Stomach smooth muscle (tissue), 2 donors: ENCODE results near the gene RNF130.

Source experiments
- H3K27ac ChIP-seq: one replicate; pipeline ENCODE4 v1.7.0; 2013; ENCODE audit warnings: mild to moderate bottlenecking, low read length, inconsistent platforms
- H3K27me3 ChIP-seq, 2 donors: one replicate each; pipeline ENCODE4 v1.7.0; 2013; ENCODE audit warnings: low read length in 2 of 2; ENCODE audit not compliant: insufficient read depth in 2 of 2, control insufficient read depth in 1 of 2
- H3K36me3 ChIP-seq, 2 donors: one replicate each; pipeline ENCODE4 v1.7.0; 2013; ENCODE audit warnings: low read length in 2 of 2; ENCODE audit not compliant: control insufficient read depth in 2 of 2, insufficient read depth in 2 of 2
- H3K4me1 ChIP-seq: one replicate; pipeline ENCODE4 v1.7.0; 2013; ENCODE audit warnings: low read length; ENCODE audit not compliant: control insufficient read depth, insufficient read depth
- H3K4me3 ChIP-seq, 2 donors: one replicate each; pipeline ENCODE4 v1.7.0; 2013; ENCODE audit warnings: low read length in 2 of 2
- H3K9ac ChIP-seq, 2 donors: one replicate each; pipeline ENCODE4 v1.7.0; 2013; ENCODE audit warnings: low read length in 2 of 2, mild to moderate bottlenecking in 1 of 2
- H3K9me3 ChIP-seq, 2 donors: one replicate each; pipeline ENCODE4 v1.7.0; 2013; ENCODE audit warnings: low read length in 2 of 2; ENCODE audit not compliant: control insufficient read depth in 2 of 2
- donor health status: healthy.
- donor health status: Pancreatic carcinoma.

RNF130 gene

DNA sequence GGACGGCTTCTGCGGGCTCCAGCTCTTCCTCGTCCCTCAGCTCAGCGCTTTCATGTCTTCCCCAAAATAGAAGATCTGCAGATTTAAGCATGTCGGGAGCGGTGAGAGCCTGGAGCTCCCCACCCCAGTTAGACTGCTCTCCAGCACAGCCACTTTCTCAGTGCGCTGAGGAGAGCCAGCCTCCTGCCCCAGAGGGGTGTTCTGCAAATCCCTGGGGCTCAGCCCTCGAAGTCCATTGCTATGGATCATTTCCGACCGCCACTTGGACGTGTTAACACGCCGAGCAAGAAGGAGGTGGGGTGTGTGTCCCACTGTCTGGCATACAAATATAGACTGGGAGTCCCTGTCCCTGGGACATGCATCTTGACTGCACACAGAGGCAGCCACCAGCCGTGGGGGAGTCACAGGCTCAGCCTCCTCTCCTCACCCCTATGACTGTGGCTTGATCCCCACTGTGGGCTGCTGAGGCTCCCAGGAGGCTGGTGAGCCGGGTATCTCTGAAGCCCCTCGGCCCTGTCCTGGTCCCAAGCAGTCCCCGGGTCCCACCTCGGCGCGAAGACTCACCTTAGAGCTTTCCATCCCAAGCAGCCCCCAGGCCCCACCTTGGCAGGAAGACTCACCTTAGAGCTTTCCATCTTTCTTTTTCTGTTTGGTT is 30.0 kb upstream of the RNF130 start:
- peaks cover 0 to 6% of the 10 kb centered on the region in 2 donors for H3K27me3 ChIP-seq
- no peaks in the 10 kb centered on the region for H3K36me3 ChIP-seq
- H3K27ac ChIP-seq = no peak overlapping the region
- no peak overlapping the region for H3K9ac ChIP-seq
- H3K4me1 ChIP-seq = no peaks in the 10 kb centered on the region
- H3K4me3 ChIP-seq = no peak overlapping the region
- peaks cover 0 to 2% of the 10 kb centered on the region in 2 donors for H3K9me3 ChIP-seq

DNA sequence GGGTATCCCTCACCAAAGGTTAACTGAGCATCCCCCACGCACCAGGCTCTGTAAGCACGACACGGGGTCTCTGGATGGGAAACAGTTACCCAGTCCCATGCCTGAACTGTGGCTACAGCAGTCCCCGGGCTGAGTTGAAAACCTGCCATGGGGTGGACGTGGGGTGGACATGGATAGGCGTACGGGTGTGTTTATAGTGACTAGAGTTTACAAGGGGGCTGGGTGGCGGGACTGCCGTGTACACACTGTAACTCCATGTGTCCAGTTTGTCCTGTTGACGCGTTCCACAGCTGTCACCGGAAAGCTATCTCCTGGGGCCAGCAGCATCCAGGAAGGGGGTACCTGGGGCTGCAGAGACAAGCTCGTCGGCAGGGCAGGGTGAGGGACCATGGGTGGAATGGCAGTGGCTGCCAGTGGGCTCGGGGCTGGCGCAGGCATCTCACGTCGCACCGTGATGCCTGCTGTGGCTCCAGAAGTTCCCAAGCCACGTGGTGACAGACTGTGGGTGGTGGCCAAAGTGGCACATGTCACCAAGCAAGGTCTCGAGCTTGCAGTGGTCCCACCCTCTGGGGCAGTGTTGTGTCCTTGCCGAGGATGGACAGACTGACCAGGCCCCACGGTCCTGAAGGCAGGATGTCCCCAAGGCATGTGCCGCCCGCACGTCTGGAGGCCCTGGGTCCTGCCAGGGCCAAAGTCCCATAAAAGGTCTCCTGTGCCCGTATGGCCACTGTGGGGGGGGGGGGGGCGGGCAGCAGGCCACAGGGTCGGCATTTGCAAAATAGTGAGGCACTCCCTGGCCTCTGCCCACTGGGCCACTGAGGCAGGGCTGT is 29.3 kb upstream of the RNF130 start:
- no peaks in the 10 kb centered on the region for H3K4me1 ChIP-seq
- H3K9ac ChIP-seq = no peak overlapping the region
- H3K36me3 ChIP-seq = no peaks in the 10 kb centered on the region
- no peaks in the 10 kb centered on the region for H3K9me3 ChIP-seq
- peaks cover 0 to 6% of the 10 kb centered on the region in 2 donors for H3K27me3 ChIP-seq
- H3K27ac ChIP-seq = no peak overlapping the region
- no peak overlapping the region for H3K4me3 ChIP-seq

DNA sequence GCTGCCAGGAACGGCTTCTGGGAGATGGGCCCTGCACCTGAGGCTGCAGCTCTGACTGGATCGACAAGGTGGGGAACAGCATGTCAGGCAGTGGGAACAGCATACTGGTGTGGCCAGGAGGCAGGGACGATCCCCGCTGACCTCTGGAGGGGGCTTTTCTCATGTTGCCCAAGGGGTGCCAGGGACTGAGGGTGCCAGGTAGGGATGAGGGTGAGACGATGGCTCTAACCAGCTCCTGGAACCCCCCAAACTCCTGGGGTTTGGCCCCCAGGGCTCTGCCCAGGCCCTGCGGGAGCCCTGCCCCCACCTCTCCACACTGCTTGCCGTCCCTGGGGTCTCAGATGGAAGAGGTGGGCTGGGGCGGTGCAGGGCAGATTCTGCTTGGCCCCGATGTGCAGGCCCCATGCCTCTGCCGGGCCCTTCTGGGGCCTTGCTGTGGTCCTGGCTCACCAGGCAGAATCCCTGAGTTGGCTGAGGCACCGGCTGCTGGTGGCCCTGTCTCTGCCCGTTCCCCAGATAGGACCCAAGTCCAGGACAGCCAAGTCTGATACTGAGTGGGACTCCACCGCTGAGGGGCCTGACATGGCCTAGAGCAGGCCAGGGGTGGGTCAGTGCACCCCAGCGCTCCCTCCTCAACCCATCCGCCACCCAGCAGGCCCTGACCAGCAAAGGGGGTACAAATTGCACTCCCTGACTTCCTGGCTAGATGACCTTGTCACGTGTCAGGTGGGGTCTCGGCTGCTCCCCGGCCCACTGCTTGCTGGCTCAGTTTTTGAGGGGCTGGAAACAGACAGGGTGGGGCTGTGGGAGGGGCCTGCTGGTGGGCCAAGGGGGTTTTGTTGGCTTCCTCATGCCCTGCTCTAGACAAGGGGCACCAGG is 28.4 kb upstream of the RNF130 start:
- Histone ChIP-seq H3K27ac (no peak overlapping the region), H3K9me3 (no peaks in the 10 kb centered on the region), H3K27me3 (peaks cover 0 to 6% of the 10 kb centered on the region in 2 donors), H3K4me1 (no peaks in the 10 kb centered on the region), H3K9ac (no peak overlapping the region), H3K36me3 (no peaks in the 10 kb centered on the region), H3K4me3 (no peak overlapping the region)

DNA sequence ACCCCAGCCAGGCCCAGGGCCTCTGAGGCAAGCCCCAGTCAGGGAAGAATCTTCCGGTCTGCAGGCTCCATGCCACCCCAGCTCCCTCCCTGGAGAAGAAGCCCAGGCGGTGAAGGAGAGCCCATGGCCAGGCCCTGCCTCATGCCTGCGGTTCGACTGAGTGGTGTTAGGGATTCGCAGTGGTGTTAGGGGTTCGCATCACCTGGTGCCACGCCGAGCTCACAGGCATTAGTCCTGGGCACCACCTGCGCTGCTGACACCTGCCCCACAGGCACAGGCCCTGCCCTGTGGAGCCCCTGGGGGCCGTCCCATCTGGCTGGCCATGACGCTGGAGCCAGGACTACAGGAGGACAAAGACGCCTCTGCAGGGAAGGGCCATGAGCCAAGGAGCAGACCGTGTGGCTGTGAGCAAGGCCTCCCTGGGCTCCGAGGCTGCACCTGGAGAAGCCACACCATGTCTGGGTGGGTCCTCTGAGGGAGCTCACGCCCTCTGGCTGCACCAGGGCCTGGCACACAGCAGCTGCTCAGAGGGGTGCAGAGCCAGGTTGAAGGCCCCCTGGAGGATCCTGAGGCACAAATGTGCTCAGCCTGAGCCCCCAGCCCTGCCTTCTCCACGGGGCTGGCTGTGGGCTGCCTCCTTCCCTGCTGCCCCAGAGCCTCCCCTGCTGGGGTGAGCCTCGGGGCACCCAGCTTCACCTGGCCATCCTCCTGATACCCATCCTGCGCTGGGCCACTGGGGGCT is 27.6 kb upstream of the RNF130 start:
- Histone ChIP-seq H3K27ac (no peak overlapping the region), H3K27me3 (peaks cover 0 to 6% of the 10 kb centered on the region in 2 donors), H3K9me3 (no peaks in the 10 kb centered on the region), H3K4me3 (no peak overlapping the region), H3K9ac (no peak overlapping the region), H3K4me1 (no peaks in the 10 kb centered on the region), H3K36me3 (no peaks in the 10 kb centered on the region)

DNA sequence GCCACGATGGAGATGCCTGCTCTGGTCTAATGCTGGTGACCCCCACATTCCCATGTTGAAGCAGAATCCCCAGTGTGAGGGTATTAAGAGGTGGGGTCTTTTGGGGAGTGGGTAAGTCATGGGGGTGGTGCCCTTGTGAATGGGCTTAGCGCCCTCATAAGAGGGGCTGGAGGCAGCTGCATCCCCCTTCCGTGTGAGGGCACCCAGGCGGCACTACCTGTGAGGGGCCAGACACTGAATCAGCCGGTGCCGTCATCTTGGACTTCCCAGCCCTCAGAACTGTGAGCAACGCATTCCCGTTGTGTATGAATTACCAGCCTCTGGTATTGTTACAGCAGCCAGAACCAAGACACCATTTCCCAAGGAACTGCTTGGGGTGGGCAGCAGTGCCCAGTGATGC is 27.0 kb upstream of the RNF130 start:
- no peak overlapping the region for H3K9ac ChIP-seq
- no peak overlapping the region for H3K4me3 ChIP-seq
- no peaks in the 10 kb centered on the region for H3K36me3 ChIP-seq
- H3K27me3 ChIP-seq = peaks cover 0 to 6% of the 10 kb centered on the region in 2 donors
- H3K4me1 ChIP-seq = no peaks in the 10 kb centered on the region
- no peaks in the 10 kb centered on the region for H3K9me3 ChIP-seq
- H3K27ac ChIP-seq = no peak overlapping the region

DNA sequence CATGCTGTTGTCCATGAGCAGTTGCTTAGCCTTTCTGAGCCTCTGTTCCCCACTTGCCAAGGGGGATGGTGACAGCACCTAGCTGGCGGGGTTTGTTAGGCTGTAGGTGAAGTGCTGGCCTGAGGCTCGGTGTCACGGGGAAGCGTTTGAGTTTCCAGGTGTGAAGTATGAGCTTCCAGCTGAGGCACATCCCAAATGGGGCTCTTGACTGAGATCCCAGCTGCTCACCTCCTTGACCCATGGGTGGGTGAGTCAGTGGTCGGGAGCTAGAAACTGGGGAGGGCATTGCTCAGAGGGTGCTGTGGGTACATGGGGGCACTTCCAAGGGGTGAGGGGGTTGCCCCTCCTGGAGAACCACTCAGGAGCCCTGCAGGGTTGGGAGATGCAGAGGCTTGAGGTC is 26.4 kb upstream of the RNF130 start:
- peaks cover 0 to 6% of the 10 kb centered on the region in 2 donors for H3K27me3 ChIP-seq
- no peak overlapping the region for H3K27ac ChIP-seq
- H3K36me3 ChIP-seq = no peaks in the 10 kb centered on the region
- no peak overlapping the region for H3K4me3 ChIP-seq
- H3K9ac ChIP-seq = no peak overlapping the region
- H3K4me1 ChIP-seq = no peaks in the 10 kb centered on the region
- no peaks in the 10 kb centered on the region for H3K9me3 ChIP-seq

DNA sequence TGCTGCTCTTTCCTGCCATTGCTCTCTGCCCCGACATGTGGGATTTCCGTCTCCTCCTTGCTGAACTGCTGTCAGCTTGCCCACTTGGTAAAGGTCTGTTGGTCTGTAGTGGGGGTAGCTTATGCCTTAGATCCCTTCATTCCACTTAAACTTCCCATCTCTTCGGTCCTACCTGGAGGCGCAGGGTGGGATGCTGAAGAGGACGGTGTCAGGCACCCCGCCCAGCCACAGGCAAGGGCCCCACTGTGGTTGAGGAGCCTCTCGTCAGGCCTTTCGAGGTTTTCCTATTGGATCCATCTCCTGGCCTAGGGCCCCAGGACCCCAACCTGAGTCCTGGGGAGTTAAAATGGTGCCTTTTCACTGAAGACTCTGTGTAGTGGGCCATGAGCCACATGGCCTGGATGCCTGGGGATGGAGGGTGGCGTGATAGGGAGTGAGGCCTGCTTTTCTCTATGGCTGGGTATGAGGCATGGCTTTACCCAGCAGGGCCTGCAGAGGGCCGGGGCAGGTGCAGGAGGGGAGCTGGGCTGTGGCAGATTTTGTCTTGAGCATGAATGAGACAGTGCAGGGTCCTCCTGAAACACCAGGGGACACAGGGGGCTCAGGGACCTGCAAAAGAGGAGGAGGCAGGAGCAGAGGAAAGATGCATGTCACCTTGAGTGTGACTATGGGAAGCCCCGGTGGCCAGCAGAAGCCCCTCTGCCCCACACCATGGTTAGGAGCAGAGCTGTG is 25.8 kb upstream of the RNF130 start:
- Histone ChIP-seq H3K4me1 (no peaks in the 10 kb centered on the region), H3K36me3 (no peaks in the 10 kb centered on the region), H3K27ac (no peak overlapping the region), H3K9ac (no peak overlapping the region), H3K4me3 (no peak overlapping the region), H3K9me3 (no peaks in the 10 kb centered on the region), H3K27me3 (peaks cover 0 to 6% of the 10 kb centered on the region in 2 donors)

DNA sequence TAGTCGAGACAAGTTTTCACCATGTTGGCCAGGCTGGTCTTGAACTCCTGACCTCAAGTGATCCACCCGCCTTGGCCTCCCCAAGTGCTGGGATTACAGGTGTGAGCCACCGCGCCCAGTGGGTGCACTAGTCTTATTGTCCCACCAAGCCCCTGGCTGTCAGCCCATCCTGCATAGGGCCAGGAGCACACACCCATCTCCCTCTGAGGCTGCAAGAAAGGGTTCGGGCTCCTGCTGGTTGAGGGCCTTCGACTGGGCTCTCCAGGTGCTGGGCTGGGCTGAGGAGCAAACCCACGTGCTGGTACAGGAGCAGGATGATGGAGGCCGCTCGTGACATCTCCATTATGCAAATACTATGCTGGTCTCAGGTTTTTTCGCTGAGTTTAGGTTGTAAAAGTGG is 25.1 kb upstream of the RNF130 start:
- no peak overlapping the region for H3K4me3 ChIP-seq
- peaks cover 0 to 6% of the 10 kb centered on the region in 2 donors for H3K27me3 ChIP-seq
- H3K27ac ChIP-seq = no peak overlapping the region
- no peak overlapping the region for H3K9ac ChIP-seq
- no peaks in the 10 kb centered on the region for H3K9me3 ChIP-seq
- H3K4me1 ChIP-seq = no peaks in the 10 kb centered on the region
- no peaks in the 10 kb centered on the region for H3K36me3 ChIP-seq

DNA sequence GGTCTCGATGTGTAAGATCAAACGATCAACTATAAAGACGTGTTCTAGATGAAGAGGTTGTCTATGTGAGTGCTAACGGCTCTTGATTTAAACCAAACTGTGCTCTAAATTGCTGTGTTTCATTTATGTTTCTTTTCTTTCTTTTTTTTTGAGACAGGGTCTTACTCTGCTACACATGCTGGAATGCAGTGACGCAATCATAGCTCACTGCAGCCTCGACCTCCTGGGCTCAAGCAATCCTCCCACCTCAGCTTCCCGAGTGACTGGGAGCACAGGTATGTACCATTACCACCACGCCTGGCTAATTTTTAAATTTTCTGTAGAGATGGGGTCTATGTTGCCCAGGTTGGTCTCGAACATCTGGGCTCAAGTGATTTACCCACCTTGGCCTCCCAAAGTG is 24.0 kb upstream of the RNF130 start:
- H3K27me3 ChIP-seq = peaks cover 0 to 3% of the 10 kb centered on the region in 2 donors
- H3K27ac ChIP-seq = no peak overlapping the region
- H3K4me1 ChIP-seq = peaks cover 6% of the 10 kb centered on the region
- no peak overlapping the region for H3K4me3 ChIP-seq
- H3K36me3 ChIP-seq = no peaks in the 10 kb centered on the region
- H3K9me3 ChIP-seq = no peaks in the 10 kb centered on the region
- no peak overlapping the region for H3K9ac ChIP-seq
